Activated CD4-positive, alpha-beta memory T cell treated with anti-CD3 and anti-CD28 coated beads for 36 hours (primary cell): Measurements from ENCODE around the gene PRR5. TPM values are rescaled to one million over a fixed set of nuclear protein-coding genes. Genes with fewer than 3 reads are reported as not detected.
"Not testable (repeated sequence)": the region's sequence is repeated elsewhere in the genome, so short reads cannot be mapped to it uniquely, and the experiment has no call there.

Experiments used
- CTCF ChIA-PET: fragments of 350-600 bp; sonication (Branson Sonifier 250); formaldehyde crosslinking; loops from one replicate; lab custom pipeline; 2021; ENCODE audit warnings: antibody characterized with exemption, inconsistent platforms; lab: Charles Lee
- POLR2A ChIA-PET: fragments of 350-600 bp; sonication (Branson Sonifier 250); formaldehyde crosslinking; loops from one replicate; lab custom pipeline; 2021; ENCODE audit warnings: antibody characterized with exemption; lab: Charles Lee
- DNase-seq: peaks from one replicate; pipeline ENCODE4 v3.0.0-alpha.2; 2020
- H3K27ac Mint-ChIP-seq: one replicate; pipeline ENCODE4 v1.8.0; 2021; ENCODE audit warnings: mixed read lengths
- H3K27me3 Mint-ChIP-seq: one replicate; pipeline ENCODE4 v1.8.0; 2021; ENCODE audit warnings: mixed read lengths
- H3K36me3 Mint-ChIP-seq: one replicate; pipeline ENCODE4 v1.8.0; 2021; ENCODE audit warnings: mixed read lengths
- H3K4me1 Mint-ChIP-seq: one replicate; pipeline ENCODE4 v1.8.0; 2021; ENCODE audit warnings: low read depth, mixed read lengths
- H3K4me3 Mint-ChIP-seq: one replicate; pipeline ENCODE4 v1.8.0; 2021; ENCODE audit warnings: mild to moderate bottlenecking, mixed read lengths
- H3K9me3 Mint-ChIP-seq: one replicate; pipeline ENCODE4 v1.8.0; 2021; ENCODE audit warnings: mixed read lengths
- intact Hi-C: fragments of 100-400 bp; cut with micrococcal nuclease; formaldehyde crosslinking; loops from one replicate; pipeline ENCODE4 v1.15.1; 2023
- total RNA-seq, 2 experiments: library from RNA; stranded (reverse); gene quantifications; one replicate each; pipeline ENCODE4 v1.2.3, GENCODE V29; 2021

The PRR5 gene
- total RNA-seq, 2 experiments from 2014 or later = 10.3 to 11.8 TPM

DNA sequence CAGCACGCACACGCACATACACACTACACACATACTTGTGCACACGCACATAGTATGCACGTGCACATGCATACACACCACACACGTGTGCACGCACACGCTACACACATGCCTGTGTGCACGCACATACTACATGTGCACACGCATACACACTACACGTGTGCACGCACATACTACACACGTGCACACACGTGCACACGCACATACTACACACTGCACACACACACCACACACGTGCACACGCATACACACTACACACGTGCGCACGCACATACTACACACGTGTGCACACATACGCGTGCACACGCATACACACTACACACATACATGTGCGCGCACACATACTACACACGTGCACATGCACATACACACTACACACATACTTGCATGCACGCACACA is 30.7 kb downstream of the PRR5 start:
- Mint-ChIP-seq H3K27me3 (no peaks in the 10 kb centered on the region), H3K4me3 (no peak overlapping the region), H3K27ac (no peak overlapping the region), H3K36me3 (no peaks in the 10 kb centered on the region), H3K4me1 (no peaks in the 10 kb centered on the region), H3K9me3 (peaks cover 3% of the 10 kb centered on the region)
- CTCF ChIA-PET = interaction anchor here (0.6 to 5.6 kb wide), 2 partner anchors 35 to 51 kb away, joined by 3 to 53 read pairs; no protein-coding TSS in a partner anchor
- no peak for DNase-seq
- POLR2A ChIA-PET = no interaction called here
- intact Hi-C loops = no loop called here

DNA sequence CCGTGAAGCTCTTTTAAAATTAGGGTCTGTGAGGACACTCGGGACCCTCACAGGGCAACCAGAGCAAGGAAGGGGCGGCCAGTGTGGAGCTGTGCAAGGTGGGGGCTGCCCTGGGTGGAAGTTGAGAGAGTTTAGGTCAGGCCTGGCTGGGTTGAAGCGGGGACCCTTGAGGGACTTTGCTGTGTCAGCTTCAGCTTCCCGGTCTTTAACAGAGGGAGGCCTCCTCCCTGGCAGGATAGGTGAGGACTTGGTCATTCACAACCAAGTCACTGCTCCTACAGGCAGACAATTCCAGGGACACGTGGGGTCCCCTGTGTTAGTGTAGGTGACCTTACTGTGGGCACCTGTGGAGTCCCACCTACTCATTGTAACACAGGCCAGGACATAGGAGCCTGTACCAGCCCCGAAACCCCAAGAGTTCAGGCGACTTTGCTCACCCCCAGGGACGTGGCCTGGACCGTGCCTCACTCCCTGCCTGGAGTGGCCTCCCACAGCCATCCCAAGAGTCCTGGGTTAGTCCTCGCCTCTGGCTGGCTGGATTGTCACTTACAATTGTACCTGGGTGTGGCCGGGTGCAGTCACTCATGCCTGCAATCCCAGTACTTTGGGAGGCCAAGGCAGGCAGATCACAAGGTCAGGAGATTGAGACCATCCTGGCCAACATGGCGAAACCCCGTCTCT is 31.6 kb downstream of the PRR5 start:
- Mint-ChIP-seq H3K4me1 (no peaks in the 10 kb centered on the region), H3K9me3 (peaks cover 3% of the 10 kb centered on the region), H3K27me3 (no peaks in the 10 kb centered on the region), H3K4me3 (no peak overlapping the region), H3K27ac (no peak overlapping the region), H3K36me3 (no peaks in the 10 kb centered on the region)
- CTCF ChIA-PET = interaction anchor here (1.8 to 5.6 kb wide), 4 partner anchors 17 to 49 kb away, joined by 5 to 53 read pairs (median 12); no protein-coding TSS in a partner anchor
- POLR2A ChIA-PET = no interaction called here
- intact Hi-C loops = no loop called here
- no peak for DNase-seq

DNA sequence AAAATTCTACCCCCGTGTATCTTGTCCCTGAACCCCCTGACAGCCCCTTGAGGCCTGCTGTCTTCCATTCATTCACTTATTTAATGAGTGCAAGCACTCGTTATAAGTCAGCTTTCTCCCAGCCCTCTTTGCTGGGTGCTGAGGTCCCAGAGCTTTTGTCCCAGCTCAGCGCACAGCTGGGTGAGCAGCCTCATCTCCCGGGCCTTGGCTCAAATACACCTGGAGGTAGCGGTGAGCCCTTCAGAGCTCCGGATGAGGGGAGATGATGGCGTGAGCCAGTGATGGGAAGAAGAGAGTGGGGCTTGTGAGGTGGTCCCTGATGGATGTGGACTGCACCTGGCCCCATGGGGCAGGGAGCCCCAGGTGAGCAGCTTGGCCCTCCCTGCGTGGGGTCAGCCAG is 32.3 kb downstream of the PRR5 start:
- Mint-ChIP-seq H3K4me1 (no peaks in the 10 kb centered on the region), H3K4me3 (no peak overlapping the region), H3K36me3 (no peaks in the 10 kb centered on the region), H3K27me3 (no peaks in the 10 kb centered on the region), H3K27ac (no peak overlapping the region), H3K9me3 (peaks cover 3% of the 10 kb centered on the region)
- ChIA-PET POLR2A (no interaction called here), CTCF (interaction anchor here (1.8 to 5.6 kb wide), 4 partner anchors 18 to 49 kb away, joined by 5 to 53 read pairs (median 12); no protein-coding TSS in a partner anchor)
- intact Hi-C loops = no loop called here
- no peak for DNase-seq

DNA sequence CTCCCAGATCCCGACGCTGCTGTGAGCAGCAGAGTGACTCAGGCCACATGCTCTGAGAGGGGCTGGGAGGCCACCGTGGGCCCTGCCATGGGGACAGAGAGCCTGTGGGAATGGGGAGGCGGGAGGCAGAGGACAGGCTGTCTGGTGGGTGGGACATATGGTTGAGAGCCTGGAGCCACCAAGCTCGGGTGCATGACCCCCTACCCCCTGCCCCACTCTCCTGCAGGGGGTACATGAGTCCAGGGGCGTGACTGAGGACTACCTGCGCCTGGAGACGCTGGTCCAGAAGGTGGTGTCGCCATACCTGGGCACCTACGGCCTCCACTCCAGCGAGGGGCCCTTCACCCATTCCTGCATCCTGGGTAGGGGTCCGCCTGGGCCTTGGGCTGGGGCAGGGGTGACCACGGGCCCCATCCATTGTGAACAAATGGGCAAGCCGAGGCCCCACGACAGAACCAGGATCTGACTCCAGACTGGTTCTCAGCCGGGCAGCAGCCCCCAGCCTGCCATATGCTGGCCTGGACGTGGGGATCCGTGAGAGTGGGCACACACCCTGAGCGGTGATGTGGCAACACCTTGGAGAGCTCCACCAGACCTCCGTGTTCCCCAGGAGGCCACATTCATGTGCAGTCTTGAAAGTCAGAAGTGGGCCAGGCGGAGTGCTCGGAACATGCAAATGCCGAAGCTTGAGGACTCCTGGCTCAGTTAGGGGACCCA is 33.0 kb downstream of the PRR5 start:
- Mint-ChIP-seq H3K9me3 (peaks cover 3% of the 10 kb centered on the region), H3K27ac (no peak overlapping the region), H3K27me3 (no peaks in the 10 kb centered on the region), H3K4me3 (no peak overlapping the region), H3K4me1 (no peaks in the 10 kb centered on the region), H3K36me3 (no peaks in the 10 kb centered on the region)
- intact Hi-C loops = loop anchor here (1.0 kb wide), 1 partner anchor 38 kb away; no protein-coding TSS in a partner anchor
- ChIA-PET CTCF (interaction anchor here (0.8 to 5.6 kb wide), 12 partner anchors 10 to 70 kb away, joined by 3 to 53 read pairs (median 4); no protein-coding TSS in a partner anchor), POLR2A (no interaction called here)
- DNase-seq = no peak

DNA sequence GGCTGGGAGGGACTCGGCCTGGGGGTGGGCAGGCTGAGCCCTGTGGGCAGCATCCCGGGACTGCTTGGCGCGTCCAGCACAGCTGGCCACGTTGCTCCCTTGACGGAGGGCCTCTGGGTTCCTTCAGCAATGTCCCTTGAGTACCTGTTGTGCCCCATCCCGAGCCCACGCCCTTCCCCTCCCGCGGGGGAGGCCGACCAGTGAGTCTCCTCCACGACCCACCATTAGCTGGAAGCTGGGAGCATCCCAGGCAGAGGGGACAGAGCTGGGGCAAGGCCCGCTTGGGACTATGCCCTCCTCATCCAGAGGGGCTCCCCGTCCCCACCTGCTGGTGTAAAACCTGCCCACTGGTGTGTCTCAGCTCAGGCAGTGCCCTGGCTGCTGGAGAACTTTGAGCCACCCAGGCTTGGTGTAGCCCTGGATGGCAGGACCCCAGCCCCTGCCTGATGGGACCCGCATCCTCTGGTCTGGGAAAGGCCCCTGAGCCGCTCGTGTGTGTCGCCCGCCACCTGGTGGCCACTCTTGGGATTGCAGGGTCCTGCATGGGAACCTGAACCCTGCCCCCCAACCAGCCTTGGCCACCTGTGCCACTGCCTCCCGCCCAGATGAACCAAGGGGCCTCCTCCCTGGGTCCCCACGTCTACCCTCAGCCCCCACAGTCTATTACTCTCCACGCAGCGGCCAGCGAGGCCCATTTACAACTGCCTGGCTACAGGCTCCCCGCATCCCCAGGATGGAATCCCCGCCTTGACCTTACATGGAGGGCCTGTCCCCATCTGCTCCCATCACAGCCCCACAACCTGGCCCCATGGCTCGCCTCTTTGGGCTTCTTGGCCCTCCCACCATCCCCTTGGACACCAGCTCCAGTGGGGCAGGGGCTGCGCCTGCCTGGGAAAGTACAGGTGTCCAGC is 33.8 kb downstream of the PRR5 start:
- POLR2A ChIA-PET = no interaction called here
- no peaks in the 10 kb centered on the region for H3K4me1 Mint-ChIP-seq

DNA sequence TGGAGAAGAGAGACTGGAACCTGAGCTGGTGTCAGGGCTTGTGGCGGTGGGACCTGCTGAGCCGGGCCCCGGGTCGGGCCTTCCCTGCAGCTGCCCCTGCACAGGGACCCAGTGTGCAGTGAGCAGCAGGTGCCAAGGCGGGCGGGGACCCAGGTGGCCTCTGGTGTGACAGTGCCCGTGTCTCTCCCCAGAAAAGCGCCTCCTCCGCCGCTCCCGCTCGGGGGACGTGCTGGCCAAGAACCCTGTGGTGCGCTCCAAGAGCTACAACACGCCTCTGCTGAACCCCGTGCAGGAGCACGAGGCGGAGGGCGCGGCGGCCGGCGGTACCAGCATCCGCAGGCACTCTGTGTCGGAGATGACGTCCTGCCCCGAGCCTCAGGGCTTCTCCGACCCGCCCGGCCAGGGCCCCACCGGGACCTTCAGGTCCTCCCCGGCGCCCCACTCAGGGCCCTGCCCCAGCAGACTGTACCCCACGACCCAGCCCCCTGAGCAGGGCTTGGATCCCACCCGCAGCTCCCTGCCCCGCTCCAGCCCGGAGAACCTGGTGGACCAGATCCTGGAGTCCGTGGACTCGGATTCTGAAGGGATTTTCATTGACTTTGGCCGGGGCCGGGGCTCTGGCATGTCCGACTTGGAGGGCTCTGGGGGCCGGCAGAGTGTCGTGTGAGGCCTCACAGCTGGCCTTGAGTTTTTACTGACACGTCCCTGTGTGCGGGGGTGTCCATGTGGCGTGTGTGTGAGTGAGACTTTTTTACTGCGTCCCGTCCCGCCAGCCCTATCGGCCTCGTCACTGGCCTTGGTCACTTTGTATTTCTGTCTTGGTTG is 34.8 kb downstream of the PRR5 start:
- Mint-ChIP-seq H3K27ac (no peak overlapping the region), H3K27me3 (no peaks in the 10 kb centered on the region), H3K4me3 (no peak overlapping the region), H3K36me3 (no peaks in the 10 kb centered on the region), H3K9me3 (peaks cover 3% of the 10 kb centered on the region), H3K4me1 (no peaks in the 10 kb centered on the region)
- ChIA-PET POLR2A (no interaction called here), CTCF (interaction anchor here (0.9 to 5.6 kb wide), 5 partner anchors 9 to 52 kb away, joined by 3 to 53 read pairs (median 4); no protein-coding TSS in a partner anchor)
- intact Hi-C loops = no loop called here
- no peak for DNase-seq

More for the DNA sequence above, 33.8 kb downstream of the PRR5 start:
- Mint-ChIP-seq H3K9me3 (peaks cover 3% of the 10 kb centered on the region), H3K36me3 (no peaks in the 10 kb centered on the region), H3K27me3 (no peaks in the 10 kb centered on the region), H3K27ac (no peak overlapping the region), H3K4me3 (no peak overlapping the region)
- intact Hi-C loops = loop anchor here (1.0 kb wide), 1 partner anchor 38 kb away; no protein-coding TSS in a partner anchor
- CTCF ChIA-PET = interaction anchor here (0.8 to 5.6 kb wide), 13 partner anchors 10 to 69 kb away, joined by 3 to 53 read pairs (median 5); no protein-coding TSS in a partner anchor
- peak; percentile 85 for DNase-seq

DNA sequence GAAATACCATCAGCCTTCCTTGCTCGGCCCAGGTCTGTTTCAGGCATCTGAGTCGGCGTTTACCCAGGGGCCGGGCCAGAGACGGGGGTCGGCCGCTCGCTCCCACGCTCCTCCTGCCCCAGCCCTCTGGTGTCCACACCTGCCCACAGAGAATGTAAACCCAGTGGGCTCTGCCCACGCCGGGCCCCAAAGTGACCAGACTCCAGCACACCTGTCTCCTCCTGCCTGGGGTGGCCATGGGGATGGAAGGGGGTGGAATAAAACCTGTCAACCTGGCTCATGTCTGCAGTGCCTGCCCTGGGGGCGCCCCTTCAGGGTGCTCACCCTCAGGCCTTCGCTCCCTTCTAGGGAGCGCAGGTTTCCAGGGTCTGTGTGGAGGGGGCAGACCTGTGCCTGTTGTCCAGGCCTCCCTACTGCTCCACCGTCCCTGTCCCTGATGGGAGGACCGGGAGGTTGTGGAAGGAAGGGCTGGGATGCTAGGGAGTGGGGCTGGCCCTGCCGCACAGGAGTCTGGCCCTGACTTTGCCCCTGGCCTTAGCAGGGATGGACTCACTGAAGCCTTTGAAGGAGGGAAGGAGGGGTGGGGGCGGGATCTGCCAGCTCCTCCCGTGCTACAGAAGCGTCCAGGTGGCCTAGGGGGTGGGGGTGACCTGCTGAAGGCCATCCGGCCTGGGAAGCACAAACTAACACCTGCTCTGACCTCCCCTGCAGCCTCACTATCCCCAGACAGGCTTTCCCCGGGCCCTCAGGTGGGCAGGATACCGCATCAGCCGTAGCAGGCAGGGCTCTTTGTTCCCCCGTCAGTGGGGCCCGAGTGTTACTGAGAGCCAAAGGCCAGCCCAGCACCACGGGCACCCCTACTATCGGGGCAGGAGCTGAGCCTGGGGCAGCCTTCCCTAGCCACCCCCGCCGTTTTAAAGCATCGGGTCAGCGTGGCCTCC is 35.7 kb downstream of the PRR5 start:
- Mint-ChIP-seq H3K27ac (no peak overlapping the region), H3K9me3 (peaks cover 2% of the 10 kb centered on the region), H3K36me3 (no peaks in the 10 kb centered on the region), H3K27me3 (no peaks in the 10 kb centered on the region), H3K4me1 (no peaks in the 10 kb centered on the region), H3K4me3 (no peak overlapping the region)
- intact Hi-C loops = no loop called here
- DNase-seq = no peak
- ChIA-PET CTCF (interaction anchor here (1.0 to 1.4 kb wide), 3 partner anchors 8 to 43 kb away, joined by 3 to 7 read pairs (median 4); no protein-coding TSS in a partner anchor), POLR2A (no interaction called here)

DNA sequence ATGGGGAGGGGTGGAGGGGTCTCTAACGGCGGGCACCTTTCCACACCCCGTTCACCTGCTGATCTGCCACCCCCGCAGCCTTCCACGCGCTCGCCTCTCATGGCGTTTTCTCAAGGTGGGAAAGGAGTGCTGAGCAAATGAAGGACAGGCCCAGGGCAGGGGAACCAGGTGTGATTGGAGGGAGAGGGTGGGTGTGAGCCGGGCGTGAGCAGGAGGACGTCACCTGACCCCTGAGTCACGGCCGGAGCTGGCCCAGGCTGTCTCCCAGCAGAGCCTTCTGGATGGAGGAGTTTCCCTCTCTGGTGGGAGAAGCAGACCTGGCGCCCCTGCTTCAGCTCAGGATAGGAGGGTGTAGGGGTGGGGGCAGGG is 36.3 kb downstream of the PRR5 start:
- POLR2A ChIA-PET = no interaction called here

DNA sequence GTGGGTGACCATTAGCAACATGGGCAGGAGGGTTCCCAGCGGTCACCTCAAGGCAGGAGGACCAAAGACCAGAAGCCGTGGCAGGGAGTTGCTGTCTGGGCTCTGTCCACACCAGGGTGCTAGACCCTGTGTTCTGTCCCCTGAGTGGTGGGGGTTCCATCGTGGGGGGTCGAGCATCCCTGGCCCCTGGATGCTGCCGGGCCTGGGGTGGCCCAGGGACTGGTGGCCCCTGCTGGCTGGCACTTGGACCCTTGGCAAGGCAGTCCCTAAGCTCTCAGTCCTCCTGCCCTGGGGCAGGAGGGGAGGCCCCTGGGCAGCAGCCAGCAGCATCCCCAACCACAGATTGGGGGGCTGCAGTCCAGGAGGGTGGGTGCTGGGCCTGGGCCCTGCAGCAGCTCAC is 37.0 kb downstream of the PRR5 start:
- no peaks in the 10 kb centered on the region for H3K9me3 Mint-ChIP-seq
- intact Hi-C loops = no loop called here
- H3K27me3 Mint-ChIP-seq = no peaks in the 10 kb centered on the region
- no peaks in the 10 kb centered on the region for H3K4me1 Mint-ChIP-seq
- ChIA-PET POLR2A (no interaction called here), CTCF (interaction anchor here (1.0 to 1.1 kb wide), 2 partner anchors 10 to 36 kb away, joined by 3 read pairs; no protein-coding TSS in a partner anchor)
- no peak for DNase-seq
- H3K4me3 Mint-ChIP-seq = no peak overlapping the region
- no peaks in the 10 kb centered on the region for H3K36me3 Mint-ChIP-seq
- no peak overlapping the region for H3K27ac Mint-ChIP-seq

More for the DNA sequence above, 36.3 kb downstream of the PRR5 start:
- Mint-ChIP-seq H3K4me3 (no peak overlapping the region), H3K27ac (no peak overlapping the region), H3K27me3 (no peaks in the 10 kb centered on the region), H3K36me3 (no peaks in the 10 kb centered on the region), H3K4me1 (no peaks in the 10 kb centered on the region), H3K9me3 (no peaks in the 10 kb centered on the region)
- intact Hi-C loops = no loop called here
- DNase-seq = no peak
- CTCF ChIA-PET = interaction anchor here (1.0 to 1.4 kb wide), 3 partner anchors 9 to 41 kb away, joined by 3 to 7 read pairs (median 3); no protein-coding TSS in a partner anchor

DNA sequence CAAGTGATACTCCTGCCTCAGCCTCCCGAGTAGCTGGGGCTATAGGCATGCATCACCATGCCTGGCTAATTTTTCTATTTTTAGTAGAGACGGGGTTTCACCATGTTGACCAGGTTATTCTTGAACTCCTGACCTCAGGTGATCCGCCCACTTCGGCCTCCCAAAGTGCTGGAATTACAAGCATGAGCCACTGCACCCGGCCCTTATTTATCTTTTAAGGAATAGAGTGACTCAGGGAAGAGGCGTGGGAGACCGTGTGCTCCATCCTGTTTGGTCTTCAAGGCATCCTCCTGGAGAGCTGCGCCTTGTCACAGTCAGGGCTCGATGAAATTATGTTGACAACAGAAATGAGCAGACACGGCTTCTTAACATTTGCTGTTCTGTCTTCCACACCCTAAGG is 37.7 kb downstream of the PRR5 start:
- CTCF ChIA-PET = interaction anchor here (1.1 kb wide), 2 partner anchors 10 to 42 kb away, joined by 3 to 4 read pairs; no protein-coding TSS in a partner anchor
- intact Hi-C loops, H3K4me3 Mint-ChIP-seq, H3K27me3 Mint-ChIP-seq, H3K4me1 Mint-ChIP-seq, H3K36me3 Mint-ChIP-seq, DNase-seq, H3K27ac Mint-ChIP-seq, H3K9me3 Mint-ChIP-seq, POLR2A ChIA-PET: not testable (repeated sequence)
